ENCODE results near the gene LACTBL1.
"Not testable (repeated sequence)": the region's sequence is repeated elsewhere in the genome, so short reads cannot be mapped to it uniquely, and the experiment has no call there.

The LACTBL1 gene

GRCh38 chr1:22976461-22977243 lies 4.0 kb upstream of the LACTBL1 start:
- DNase-seq, result peak; percentile 84

- DNase-seq, result no peak
Measured at GRCh38 chr1:22976127-22976460, 3.4 kb upstream of the LACTBL1 start.

GRCh38 chr1:22975694-22976093 lies 3.0 kb upstream of the LACTBL1 start:
- DNase-seq, result no peak

GRCh38 chr1:22971611-22972405 lies 858 bp downstream of the LACTBL1 start:
- no peak for DNase-seq

- DNase-seq, result no peak
Measured at GRCh38 chr1:22971161-22971560, 1.5 kb downstream of the LACTBL1 start.

GRCh38 chr1:22970096-22970495 lies 2.6 kb downstream of the LACTBL1 start:
- no peak for DNase-seq

- DNase-seq, result peak; percentile 10
Measured at GRCh38 chr1:22969304-22969709, 3.4 kb downstream of the LACTBL1 start.

- no peak for DNase-seq
Measured at GRCh38 chr1:22967833-22968232, 4.8 kb downstream of the LACTBL1 start.

- no peak for DNase-seq
Measured at GRCh38 chr1:22966309-22966708, 6.4 kb downstream of the LACTBL1 start.

- no peak for DNase-seq
Measured at GRCh38 chr1:22963044-22963677, 9.5 kb downstream of the LACTBL1 start.

- no peak for DNase-seq
Measured at GRCh38 chr1:22962558-22962957, 10.1 kb downstream of the LACTBL1 start.

GRCh38 chr1:22959545-22960360 lies 12.9 kb downstream of the LACTBL1 start:
- no peak for DNase-seq

- no peak for DNase-seq
Measured at GRCh38 chr1:22958556-22958955, 14.1 kb downstream of the LACTBL1 start.

GRCh38 chr1:22957066-22957465 lies 15.6 kb downstream of the LACTBL1 start:
- DNase-seq, result no peak

GRCh38 chr1:22955146-22955545 lies 17.5 kb downstream of the LACTBL1 start:
- DNase-seq, result no peak

GRCh38 chr1:22953740-22954141 lies 18.9 kb downstream of the LACTBL1 start:
- no peak for DNase-seq

- DNase-seq, result no peak
Measured at GRCh38 chr1:22953057-22953739, 19.5 kb downstream of the LACTBL1 start.

GRCh38 chr1:22952694-22953056 lies 20.0 kb downstream of the LACTBL1 start:
- no peak for DNase-seq

- no peak for DNase-seq
Measured at GRCh38 chr1:22951796-22952195, 20.9 kb downstream of the LACTBL1 start.

- no peak for DNase-seq
Measured at GRCh38 chr1:22949822-22950331, 22.8 kb downstream of the LACTBL1 start.

GRCh38 chr1:22945171-22945570 lies 27.5 kb downstream of the LACTBL1 start:
- DNase-seq, result not testable (repeated sequence)
